ENCODE measurements around the gene FAM163B.

FAM163B gene

DNA sequence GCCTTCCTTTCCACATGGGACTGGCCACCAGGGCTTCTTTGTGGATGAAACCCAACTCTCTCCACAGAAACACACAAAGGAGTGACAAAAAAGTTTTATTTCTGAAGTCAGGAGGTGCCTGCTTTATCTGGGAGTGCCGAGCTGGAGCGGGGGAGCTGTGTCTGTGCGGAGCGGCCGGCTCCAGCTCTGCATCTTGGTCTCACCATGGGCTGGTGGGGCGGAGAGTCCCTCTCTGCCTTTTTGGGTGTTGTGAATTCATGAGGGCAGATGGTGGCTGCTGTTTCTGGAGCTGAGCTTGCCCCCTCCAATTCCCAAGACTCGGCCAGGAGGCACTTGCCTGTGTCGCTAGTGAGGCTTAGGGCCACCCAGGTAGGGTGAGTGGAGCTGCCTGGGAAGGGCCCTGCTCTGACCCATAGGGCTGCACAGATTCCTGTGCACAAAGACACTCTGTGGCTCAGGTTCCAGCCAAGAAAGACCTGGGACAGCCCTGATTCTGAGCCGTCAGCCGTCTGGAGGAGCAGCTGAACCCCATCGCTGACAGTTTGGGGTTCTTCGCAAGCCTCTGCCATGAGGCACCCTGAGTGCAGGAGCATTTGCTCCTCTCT, 28.4 kb upstream of the FAM163B start:
- Histone ChIP-seq H3K4me2 (ENCODE audit: low read length) (no peak overlapping the region), H2AFZ (ENCODE audit: low read length) (no peak overlapping the region)

DNA sequence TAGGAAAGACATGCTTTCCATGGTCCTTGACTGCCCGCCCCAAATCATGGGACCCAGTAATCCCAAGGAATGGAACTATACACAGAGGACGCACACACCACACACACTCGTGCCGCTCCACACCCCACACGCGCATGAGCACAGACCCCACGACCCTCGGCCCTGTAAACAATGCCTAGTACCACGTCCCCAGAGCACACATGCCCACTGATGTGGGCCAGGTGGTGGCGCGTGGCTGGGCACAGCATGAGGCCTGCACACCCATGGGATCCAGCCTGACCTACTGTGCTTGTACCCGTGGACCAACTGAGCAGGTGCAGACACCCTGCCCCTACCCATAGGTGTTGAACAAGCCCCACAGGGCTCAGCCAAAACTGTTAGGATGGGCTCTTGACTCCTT, 27.7 kb upstream of the FAM163B start:
- H3K4me1 ChIP-seq (ENCODE audit: insufficient read depth, low read length, severe bottlenecking): no peaks in the 10 kb centered on the region

More for the DNA sequence above, 28.4 kb upstream of the FAM163B start:
- H3K9me2 ChIP-seq (ENCODE audit: low read depth, low read length): no peaks in the 10 kb centered on the region
- H3K36me3 ChIP-seq (ENCODE audit: insufficient read depth, low read length): no peaks in the 10 kb centered on the region
- H3K9me3 ChIP-seq (ENCODE audit: low read length): no peaks in the 10 kb centered on the region
- H3F3A ChIP-seq (ENCODE audit: insufficient read depth, low read length): no peaks in the 10 kb centered on the region
- H4K20me1 ChIP-seq (ENCODE audit: insufficient read depth, low read length): no peaks in the 10 kb centered on the region
- 0 out of 2 replicates have a peak, but pooled peaks cover 7% of the 10 kb centered on the region for H3K27me3 ChIP-seq (ENCODE audit: insufficient read depth, low read length)
- TF ChIP-seq, protein P1, sequence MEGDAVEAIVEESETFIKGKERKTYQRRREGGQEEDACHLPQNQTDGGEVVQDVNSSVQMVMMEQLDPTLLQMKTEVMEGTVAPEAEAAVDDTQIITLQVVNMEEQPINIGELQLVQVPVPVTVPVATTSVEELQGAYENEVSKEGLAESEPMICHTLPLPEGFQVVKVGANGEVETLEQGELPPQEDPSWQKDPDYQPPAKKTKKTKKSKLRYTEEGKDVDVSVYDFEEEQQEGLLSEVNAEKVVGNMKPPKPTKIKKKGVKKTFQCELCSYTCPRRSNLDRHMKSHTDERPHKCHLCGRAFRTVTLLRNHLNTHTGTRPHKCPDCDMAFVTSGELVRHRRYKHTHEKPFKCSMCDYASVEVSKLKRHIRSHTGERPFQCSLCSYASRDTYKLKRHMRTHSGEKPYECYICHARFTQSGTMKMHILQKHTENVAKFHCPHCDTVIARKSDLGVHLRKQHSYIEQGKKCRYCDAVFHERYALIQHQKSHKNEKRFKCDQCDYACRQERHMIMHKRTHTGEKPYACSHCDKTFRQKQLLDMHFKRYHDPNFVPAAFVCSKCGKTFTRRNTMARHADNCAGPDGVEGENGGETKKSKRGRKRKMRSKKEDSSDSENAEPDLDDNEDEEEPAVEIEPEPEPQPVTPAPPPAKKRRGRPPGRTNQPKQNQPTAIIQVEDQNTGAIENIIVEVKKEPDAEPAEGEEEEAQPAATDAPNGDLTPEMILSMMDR (IDR thresholded peaks at IDR 0.05; ENCODE audit: low read length): no peak
- no peak for TF ChIP-seq EZH2 (IDR thresholded peaks at IDR 0.05; ENCODE audit: borderline replicate concordance, low read length)
- no peak overlapping the region for H3K9ac ChIP-seq (ENCODE audit: low read length)
- H3K4me3 ChIP-seq (ENCODE audit: low read depth, low read length, poor library complexity, severe bottlenecking): no peak overlapping the region
- H3K79me2 ChIP-seq (ENCODE audit: insufficient read depth, low read length): no peaks in the 10 kb centered on the region
- no peak overlapping the region for H3K27ac ChIP-seq (ENCODE audit: low read depth, low read length, poor library complexity, severe bottlenecking)
- H3K4me1 ChIP-seq (ENCODE audit: insufficient read depth, low read length, severe bottlenecking): no peaks in the 10 kb centered on the region

DNA sequence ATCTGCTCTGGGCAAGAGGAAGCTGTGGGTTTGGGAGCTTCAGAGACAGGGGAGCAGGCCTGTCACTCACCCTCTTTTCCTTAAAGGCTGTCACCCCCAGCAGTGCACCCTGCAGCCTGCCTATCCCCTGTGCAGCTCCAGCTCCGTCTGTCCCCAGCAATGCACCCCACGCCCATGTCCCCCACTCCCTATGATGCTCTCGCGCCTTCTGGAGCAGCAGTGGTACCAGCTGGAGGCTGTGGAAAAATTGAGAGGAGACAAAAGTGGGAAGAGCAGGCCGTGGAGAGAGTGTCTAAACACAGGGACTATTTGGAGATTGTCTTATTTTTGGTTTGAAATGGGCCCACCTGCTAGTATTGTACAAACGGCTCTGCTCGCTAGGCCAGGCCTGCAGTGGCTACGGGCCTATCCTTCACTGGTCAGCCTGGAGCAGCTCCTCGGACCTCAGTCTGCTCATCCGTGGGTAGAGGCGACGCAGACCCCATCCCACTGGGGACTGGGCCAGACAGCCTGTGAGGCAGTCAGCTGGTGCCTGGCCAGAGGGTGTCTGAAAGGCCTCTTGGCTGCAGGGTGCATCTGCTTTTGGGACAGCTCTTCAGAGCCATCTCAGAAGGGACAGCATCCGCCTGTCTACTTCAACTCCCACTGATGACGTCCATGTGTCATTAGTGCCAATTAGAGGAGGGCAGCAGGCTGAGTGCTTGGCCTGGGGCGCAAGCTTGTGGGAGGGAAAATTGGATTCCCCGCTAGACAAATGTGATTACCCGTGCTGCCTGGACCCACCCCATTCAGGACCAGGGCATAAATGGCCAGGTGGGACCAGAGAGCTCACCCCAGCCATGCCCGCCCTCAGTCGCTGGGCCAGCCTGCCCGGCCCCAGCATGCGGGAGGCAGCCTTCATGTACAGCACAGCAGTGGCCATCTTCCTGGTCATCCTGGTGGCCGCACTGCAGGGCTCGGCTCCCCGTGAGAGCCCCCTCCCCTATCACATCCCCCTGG, 26.6 kb upstream of the FAM163B start, which contains the start of gene DBH:
Gene DBH, plus strand, starts transcription at position 831 of the 999 bp plus-strand sequence. Its CDS starts 9 bp downstream, at position 840.
- no peak within 1 kb of the TSS for H2AFZ ChIP-seq (ENCODE audit: low read length)
- H3K4me1 ChIP-seq (ENCODE audit: insufficient read depth, low read length, severe bottlenecking): no peaks in the 10 kb centered on the region
- no peaks in the 10 kb centered on the region for H3K9me3 ChIP-seq (ENCODE audit: low read length)
- no peaks in the 10 kb centered on the region for H3K36me3 ChIP-seq (ENCODE audit: insufficient read depth, low read length)
- no peak within 1 kb of the TSS for H3K27ac ChIP-seq (ENCODE audit: low read depth, low read length, poor library complexity, severe bottlenecking)
- no peaks in the 10 kb centered on the region for H4K20me1 ChIP-seq (ENCODE audit: insufficient read depth, low read length)
- TF ChIP-seq EZH2 (IDR thresholded peaks at IDR 0.05; ENCODE audit: borderline replicate concordance, low read length): no peak
- TF ChIP-seq, protein P1 (IDR thresholded peaks at IDR 0.05; ENCODE audit: low read length): no peak
- 0 out of 2 replicates have a peak, but pooled peaks cover 5% of the 10 kb centered on the region for H3K27me3 ChIP-seq (ENCODE audit: insufficient read depth, low read length)
- no peak within 1 kb of the TSS for H3K4me3 ChIP-seq (ENCODE audit: low read depth, low read length, poor library complexity, severe bottlenecking)
- no peak within 1 kb of the TSS for H3K9ac ChIP-seq (ENCODE audit: low read length)
- no peaks in the 10 kb centered on the region for H3F3A ChIP-seq (ENCODE audit: insufficient read depth, low read length)
- no peaks in the 10 kb centered on the region for H3K79me2 ChIP-seq (ENCODE audit: insufficient read depth, low read length)
- H3K9me2 ChIP-seq (ENCODE audit: low read depth, low read length): no peaks in the 10 kb centered on the region
- no peak within 1 kb of the TSS for H3K4me2 ChIP-seq (ENCODE audit: low read length)

More for the DNA sequence above, 27.7 kb upstream of the FAM163B start:
- Histone ChIP-seq H3K9ac (ENCODE audit: low read length) (no peak overlapping the region), H3K4me3 (ENCODE audit: low read depth, low read length, poor library complexity, severe bottlenecking) (no peak overlapping the region), H3K79me2 (ENCODE audit: insufficient read depth, low read length) (no peaks in the 10 kb centered on the region), H3K27ac (ENCODE audit: low read depth, low read length, poor library complexity, severe bottlenecking) (no peak overlapping the region), H2AFZ (ENCODE audit: low read length) (no peak overlapping the region), H4K20me1 (ENCODE audit: insufficient read depth, low read length) (no peaks in the 10 kb centered on the region), H3K36me3 (ENCODE audit: insufficient read depth, low read length) (no peaks in the 10 kb centered on the region), H3K4me2 (ENCODE audit: low read length) (no peak overlapping the region), H3F3A (ENCODE audit: insufficient read depth, low read length) (no peaks in the 10 kb centered on the region), H3K9me2 (ENCODE audit: low read depth, low read length) (no peaks in the 10 kb centered on the region), H3K27me3 (ENCODE audit: insufficient read depth, low read length) (0 out of 2 replicates have a peak, but pooled peaks cover 5% of the 10 kb centered on the region), H3K9me3 (ENCODE audit: low read length) (no peaks in the 10 kb centered on the region)
- no peak for TF ChIP-seq EZH2 (IDR thresholded peaks at IDR 0.05; ENCODE audit: borderline replicate concordance, low read length)
- TF ChIP-seq, protein P1 (IDR thresholded peaks at IDR 0.05; ENCODE audit: low read length): no peak
